DOHH2 (cell line): Measurements from ENCODE around the gene CORO1C.

Experiments used
- EZH2phosphoT487 ChIP-seq: fragments of 200-600 bp; sonication (generic); IDR thresholded peaks from 2 replicates; pipeline ENCODE4 v1.6.1; 2017; ENCODE audit warnings: borderline replicate concordance, mild to moderate bottlenecking, antibody characterized with exemption, low read length, moderate library complexity, mixed read lengths
- TF ChIP-seq, protein P1 (sequence below): fragments of 200-600 bp; sonication (generic); IDR thresholded peaks from one replicate; pipeline ENCODE4 v1.5.1; 2014; ENCODE audit warnings: antibody characterized with exemption, mild to moderate bottlenecking, low read depth, low read length; ENCODE audit not compliant: poor library complexity, severe bottlenecking

DNA sequence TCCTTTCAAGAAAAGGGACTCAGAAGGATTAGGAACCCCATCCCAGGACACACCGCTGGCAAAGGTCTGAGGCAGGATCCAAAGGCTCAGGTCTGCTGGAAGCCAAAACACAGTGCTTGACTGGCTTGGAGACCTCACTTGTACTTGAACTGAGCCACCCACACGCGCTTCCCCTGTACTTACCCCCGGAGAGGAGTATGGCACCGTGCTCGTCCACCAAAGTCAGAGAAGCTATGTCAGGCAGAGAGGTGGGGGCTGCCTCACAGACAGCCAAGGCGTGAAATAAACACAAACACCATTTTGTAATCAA, 86.6 kb downstream of the CORO1C start:
- TF ChIP-seq, protein P1, sequence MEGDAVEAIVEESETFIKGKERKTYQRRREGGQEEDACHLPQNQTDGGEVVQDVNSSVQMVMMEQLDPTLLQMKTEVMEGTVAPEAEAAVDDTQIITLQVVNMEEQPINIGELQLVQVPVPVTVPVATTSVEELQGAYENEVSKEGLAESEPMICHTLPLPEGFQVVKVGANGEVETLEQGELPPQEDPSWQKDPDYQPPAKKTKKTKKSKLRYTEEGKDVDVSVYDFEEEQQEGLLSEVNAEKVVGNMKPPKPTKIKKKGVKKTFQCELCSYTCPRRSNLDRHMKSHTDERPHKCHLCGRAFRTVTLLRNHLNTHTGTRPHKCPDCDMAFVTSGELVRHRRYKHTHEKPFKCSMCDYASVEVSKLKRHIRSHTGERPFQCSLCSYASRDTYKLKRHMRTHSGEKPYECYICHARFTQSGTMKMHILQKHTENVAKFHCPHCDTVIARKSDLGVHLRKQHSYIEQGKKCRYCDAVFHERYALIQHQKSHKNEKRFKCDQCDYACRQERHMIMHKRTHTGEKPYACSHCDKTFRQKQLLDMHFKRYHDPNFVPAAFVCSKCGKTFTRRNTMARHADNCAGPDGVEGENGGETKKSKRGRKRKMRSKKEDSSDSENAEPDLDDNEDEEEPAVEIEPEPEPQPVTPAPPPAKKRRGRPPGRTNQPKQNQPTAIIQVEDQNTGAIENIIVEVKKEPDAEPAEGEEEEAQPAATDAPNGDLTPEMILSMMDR: no peak
- TF ChIP-seq EZH2phosphoT487: no peak
